ENCODE results near the gene RHOC.

DNA sequence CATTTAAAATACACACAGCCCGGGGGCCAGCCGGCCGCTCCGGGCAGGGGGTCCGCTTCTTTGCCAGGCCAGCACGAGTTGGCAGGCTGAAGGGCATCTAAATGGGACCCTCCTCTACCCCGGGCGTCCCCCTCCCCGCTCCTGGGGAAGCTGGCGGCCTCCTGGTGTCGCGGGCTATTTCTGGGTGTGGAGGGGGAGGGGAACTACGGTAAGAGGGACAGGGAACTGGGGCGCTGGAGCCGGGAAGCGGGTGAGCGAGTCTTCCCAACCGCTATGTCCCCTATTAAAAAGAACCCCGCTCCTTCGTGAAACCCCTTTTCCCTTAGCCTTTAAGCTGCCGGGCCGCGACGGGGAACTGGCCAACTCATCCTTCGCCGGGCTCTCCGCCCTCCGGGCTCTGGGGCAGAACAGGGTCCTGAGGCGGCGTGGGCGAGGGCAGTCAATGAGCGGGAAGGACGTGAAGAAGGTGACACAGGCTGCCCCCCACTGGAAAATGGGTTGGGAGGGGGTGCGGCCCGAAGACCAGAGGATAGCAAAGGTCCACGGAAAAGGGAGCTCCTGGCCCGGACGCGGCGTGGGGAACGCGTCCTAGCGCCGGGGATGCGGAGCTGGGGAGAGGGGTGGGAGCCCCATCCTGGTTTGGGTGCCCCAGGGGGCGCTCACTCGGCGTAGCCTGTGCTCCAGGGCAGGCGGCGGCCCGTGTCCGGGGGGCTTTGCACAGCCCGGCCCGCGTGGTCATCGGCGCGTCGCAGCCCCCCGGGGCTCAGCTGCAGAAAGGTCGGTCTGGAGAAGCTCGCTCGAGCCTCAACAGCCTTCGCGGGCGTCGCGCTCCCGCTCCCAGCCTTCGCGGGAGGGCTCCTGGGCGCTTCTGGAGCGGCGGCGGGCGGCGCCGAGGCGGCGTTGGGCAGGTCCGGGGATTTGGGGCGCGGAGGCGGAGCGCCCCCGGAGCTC, 7.7 kb upstream of the RHOC start:
- TF ChIP-seq, protein P1, sequence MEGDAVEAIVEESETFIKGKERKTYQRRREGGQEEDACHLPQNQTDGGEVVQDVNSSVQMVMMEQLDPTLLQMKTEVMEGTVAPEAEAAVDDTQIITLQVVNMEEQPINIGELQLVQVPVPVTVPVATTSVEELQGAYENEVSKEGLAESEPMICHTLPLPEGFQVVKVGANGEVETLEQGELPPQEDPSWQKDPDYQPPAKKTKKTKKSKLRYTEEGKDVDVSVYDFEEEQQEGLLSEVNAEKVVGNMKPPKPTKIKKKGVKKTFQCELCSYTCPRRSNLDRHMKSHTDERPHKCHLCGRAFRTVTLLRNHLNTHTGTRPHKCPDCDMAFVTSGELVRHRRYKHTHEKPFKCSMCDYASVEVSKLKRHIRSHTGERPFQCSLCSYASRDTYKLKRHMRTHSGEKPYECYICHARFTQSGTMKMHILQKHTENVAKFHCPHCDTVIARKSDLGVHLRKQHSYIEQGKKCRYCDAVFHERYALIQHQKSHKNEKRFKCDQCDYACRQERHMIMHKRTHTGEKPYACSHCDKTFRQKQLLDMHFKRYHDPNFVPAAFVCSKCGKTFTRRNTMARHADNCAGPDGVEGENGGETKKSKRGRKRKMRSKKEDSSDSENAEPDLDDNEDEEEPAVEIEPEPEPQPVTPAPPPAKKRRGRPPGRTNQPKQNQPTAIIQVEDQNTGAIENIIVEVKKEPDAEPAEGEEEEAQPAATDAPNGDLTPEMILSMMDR (conservative IDR thresholded peaks at IDR 0.05) = peak; percentile 13; the same call in 1 of the 2 replicates
- no peak for TF ChIP-seq ZFX (IDR thresholded peaks at IDR 0.05)
